Measurements from ENCODE around the gene OGDH.

The OGDH gene

DNA sequence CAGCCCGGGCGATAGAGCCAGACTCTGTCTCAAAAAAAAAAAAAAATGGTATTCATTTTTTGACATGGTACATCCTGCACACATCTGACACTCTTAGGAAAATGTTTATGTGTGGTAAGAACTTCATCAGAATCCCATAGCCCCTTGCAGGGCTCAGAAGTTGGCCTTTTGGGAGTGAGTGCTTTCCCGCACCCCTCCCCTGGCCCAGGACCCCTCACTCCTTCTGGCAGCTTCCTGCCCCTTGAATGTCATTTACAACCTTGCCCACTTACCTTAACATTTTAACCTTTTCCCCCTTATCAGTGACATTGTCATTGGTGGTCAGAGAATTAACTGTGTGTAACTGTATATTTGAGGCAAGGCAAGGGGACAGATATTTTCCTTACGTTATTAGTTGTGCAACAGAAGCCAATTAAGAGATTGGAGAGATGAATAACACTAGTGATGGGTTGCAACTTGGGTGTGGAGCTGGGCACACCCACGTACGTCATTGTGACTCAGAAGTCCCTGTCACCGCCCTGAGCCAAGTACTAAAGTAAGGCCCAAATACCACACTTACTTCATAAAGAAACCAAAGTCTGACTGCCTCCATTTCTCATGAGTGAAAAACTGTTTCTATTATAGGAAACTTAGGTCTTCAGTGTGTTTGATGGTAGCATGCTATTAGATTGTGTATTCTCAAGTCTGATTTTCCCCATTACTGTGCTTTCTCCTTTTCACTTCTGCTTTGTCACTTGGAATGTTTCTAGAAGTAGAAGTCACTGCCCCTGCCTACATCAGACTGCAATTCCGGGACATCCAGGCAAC is 31.6 kb downstream of the OGDH start:
- no peak for DNase-seq (ENCODE audit: low read depth)

DNA sequence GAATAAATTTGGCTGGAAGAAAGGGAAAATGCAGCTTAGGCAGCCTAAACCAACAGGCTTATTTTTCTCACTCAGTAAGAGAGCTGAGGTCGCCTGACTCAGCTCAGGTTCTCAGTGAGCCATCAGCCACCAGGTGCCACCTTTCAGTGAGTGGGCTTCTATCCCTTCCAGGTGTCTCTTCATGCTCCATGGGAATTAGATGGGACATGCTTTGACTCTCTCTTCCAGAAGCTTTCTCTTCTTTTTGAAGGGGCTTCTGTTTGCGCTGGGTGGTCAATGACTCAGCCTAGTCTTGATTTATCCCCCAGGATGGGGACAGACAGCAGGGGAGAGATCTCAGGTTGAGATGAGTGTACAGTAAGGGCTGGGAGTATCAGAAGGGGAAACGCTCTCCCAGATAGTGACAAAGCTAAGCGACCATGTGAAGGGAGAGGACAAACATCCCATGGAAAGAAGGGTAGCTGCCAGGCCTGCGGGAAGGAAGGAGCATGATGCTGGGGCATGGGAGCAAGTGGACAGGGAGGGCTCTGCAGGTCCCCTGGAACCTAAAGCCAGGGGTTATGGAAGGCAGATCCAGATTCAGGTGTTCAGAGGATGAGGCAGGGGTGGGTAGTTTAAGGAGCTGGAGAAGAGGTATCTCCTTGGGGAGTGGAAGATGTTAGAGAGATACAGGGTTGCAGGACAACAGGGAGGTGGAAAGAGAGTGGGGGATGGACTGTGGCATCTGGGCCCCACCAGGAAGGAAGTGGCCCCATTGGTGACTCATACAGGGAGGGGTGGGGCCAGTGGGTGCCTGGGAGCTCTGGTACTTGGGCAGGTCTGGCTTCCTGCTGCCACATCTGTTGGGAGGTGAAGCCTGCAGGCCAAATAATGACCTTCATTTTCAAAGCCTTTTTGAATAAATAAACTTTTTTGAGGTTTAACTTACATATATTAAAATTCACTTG is 32.5 kb downstream of the OGDH start:
- DNase-seq (ENCODE audit: low read depth): peak; percentile 41

DNA sequence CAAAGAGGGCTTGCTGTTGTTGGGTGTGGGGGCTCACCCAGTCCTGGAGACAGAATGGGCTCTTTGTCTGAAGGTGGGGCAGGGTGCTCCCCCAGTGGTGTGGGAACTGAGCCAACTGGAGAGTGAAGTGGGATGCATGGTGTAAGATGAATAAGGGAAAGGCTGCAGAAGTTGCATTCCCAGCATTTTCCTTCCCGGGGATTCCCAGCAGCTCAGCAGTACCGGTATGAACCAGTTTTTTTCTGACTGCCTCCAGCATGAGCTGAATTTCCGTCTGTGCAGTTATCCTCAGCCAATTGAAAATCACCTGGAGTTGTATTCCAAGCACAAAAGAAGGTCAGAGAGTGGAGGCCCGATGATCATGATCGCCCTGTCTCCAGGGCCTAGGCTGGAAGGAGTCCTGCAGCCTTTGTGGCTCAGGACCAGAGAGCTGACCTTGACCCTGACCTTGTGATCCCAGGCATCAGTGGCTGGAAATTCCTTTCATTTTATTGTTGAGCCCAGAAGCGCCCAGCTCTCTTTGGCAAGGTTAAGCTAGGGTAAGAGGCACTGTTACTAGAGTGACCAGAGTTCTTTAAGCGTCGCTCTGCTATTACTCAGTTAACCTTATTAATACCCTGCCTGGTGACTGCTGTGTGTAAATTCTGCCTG is 33.4 kb downstream of the OGDH start:
- no peak for DNase-seq (ENCODE audit: low read depth)

DNA sequence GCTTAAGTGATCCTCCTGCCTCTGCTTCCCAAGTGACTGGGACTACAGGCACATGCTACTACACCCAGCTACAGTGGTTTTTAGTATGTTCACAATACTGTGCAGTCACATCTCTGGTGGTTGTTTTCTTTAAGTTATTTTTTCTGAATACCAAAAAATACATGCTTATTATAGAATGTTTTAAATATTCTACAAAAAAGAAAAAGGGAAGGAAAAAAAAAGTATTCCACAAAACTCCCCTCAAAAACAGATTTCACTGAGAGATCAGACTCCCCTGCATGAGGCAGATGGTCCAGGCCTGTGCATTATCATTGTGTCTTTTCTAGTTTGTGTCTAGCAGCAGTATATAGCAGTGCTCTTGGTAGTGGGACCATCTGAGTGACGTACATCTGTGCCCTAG is 36.8 kb downstream of the OGDH start:
- DNase-seq (ENCODE audit: low read depth): no peak

DNA sequence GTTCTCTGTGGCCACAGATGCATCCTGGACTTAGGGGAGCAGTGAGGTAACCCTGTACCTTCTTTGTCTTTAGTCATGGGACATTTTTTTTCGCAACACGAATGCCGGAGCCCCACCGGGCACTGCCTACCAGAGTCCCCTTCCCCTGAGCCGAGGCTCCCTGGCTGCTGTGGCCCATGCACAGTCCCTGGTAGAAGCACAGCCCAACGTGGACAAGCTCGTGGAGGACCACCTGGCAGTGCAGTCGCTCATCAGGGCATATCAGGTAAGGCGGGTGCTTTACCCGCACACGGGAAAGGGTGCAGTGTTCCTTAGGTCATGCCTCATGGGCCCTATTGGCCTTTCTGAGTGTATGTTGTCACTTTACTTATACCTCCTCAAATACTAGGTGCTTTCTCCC is 38.8 kb downstream of the OGDH start:
- no peak for DNase-seq (ENCODE audit: low read depth)

DNA sequence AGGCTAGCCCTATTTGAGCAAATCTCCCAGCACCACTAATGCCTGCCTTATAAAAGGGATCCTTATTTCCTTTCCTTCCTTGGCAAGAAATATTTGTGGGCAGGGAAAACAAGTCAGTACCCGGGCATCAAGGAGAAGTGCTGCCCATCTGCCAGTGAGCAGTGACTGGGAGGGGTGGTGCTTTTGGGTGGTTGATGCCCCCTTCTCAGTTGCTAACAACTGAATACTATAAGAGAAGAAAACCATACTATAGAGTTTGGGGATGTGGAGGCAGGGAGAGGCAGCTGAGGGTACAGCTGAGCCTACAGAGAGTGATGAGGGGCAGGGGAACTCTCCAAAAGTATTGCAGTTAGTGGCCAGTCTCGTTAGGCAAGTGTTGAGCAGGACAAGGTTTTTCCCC is 39.3 kb downstream of the OGDH start:
- DNase-seq (ENCODE audit: low read depth): no peak

DNA sequence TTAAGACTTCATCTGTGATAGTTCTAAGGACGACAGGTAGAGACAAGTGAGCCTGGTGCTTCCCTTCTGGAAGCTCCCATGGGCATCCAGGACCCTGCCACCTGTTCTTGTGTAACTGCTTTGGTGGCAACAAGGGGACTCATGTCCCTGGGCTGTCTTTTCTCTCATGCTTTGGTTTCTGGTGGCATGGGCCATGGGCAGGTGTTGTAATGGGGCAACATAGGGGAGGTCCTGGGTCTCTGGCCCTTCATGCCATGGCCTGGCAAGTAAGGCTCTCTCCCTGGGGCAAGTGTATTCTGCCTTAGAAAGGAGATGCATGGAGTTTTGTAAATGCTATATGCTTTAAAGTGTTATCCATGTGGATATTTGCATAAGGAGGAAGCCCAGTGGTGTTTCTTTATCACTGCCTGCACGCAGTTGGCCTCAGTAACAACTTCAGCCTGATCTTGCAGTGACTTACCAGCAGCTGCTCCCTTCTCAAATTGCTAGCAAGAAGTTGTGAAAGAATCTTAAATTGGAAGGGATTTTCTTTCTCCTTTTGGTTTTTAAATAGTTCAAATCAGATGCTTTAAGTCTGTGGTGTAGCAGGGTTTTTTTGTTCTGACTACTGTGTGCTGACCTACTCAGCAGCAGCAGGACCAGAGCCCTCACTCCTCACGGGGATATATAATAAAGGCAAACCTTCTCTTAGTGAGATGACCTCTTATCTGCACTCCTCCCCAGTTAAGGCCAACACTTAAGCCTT is 39.9 kb downstream of the OGDH start:
- no peak for DNase-seq (ENCODE audit: low read depth)

DNA sequence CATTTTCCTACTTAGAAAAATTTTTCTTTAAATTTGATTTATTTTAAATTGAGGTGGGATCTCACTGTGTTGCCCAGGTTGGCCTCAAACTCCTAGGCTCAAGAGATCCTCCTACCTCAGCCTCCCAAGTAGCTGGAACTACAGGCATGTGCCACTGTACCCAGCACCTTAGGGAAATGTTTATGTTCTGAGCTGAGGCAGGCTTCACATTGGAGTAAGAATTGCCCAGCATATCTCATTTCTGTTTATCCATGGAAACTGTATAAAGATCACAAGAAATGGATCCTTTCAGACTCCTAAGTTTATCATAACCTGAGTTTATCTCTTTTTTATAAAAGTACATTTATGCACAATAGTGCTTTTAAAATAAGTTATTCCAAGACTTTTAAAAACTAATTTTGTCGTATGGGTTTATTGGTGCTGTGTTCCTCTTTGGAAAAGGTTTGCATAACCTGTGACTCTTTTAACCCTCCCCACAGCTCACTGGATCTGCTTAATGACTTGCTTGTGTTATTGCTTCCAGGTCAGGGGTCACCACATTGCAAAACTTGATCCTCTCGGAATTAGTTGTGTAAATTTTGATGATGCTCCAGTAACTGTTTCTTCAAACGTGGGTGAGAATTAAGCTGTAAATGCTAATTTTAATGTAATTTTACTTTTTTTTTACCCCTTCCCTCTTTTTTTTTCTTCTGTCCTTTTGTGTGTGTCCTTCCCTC is 40.7 kb downstream of the OGDH start:
- no peak for DNase-seq (ENCODE audit: low read depth)

DNA sequence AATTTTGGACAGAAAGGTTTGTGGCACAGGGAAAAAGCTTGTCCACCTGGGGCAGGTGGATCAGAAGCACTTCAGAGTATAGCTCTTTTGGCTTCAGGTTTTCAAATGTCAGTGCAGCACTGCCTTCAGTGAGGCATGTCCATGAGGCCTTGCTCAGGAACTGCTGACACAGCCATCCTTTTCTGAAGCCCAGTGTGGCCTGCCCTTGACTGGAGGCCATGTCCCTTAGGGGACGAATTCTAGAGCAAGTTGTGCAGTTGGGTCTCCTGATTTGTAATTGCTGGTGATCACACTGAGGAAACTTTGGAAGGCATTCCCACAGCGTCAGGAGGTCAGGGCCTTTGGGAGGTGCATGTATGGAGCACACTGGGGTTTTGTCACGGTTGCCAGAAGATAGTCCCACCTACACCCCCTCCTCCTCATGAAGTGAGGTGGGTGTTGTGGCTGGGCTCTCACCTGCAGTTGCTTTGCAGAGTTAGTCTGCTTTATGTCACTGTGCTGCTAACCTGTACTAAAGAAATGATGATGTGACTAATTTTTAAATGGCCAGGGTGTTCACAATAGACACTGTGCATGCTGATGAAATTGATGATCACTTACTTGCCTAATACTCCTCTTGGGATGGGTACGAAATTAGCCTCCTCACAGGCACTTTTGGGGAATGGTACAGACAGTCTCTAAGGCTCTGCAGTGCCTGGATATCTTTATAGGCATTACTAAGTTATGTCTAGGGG is 41.7 kb downstream of the OGDH start:
- DNase-seq (ENCODE audit: low read depth): no peak

DNA sequence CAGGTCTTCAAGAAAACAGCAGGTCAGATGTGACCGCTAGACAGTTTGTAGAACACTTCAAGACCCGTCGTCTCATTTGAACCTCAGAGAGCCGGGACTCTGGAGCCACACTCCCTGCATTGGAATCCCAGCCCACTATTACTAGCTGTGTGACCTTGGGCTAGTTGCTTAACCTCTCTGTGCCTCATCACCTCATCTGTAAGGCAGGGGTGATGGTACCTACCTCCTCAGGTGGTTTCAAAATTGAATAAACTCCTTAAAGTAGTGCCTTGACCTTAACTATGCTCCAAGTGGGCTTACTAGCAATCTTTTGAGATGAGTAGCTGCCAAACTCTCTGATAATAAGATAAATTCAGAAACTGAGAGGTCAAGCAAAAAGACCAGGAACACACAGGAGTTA is 43.8 kb downstream of the OGDH start:
- no peak for DNase-seq (ENCODE audit: low read depth)

DNA sequence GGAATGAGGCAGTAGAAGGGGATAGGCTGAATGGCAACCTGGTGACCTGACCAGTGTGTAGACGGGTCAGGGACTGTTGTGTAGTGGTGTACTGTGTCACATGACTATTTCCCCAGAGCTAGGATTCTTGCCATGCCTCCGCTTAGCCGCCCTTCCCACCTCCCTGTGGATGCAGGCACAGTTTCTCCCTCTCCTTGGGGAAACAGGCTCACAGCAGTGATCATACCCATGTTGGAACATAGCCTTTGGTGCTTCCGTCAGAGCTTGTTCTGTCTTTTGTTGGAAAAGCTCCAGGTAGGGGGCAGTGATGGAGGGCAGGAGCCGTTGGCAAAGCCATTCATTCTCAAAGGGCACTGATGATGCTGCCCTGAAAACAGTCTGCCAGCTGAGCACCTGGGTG is 44.3 kb downstream of the OGDH start:
- DNase-seq (ENCODE audit: low read depth): no peak

DNA sequence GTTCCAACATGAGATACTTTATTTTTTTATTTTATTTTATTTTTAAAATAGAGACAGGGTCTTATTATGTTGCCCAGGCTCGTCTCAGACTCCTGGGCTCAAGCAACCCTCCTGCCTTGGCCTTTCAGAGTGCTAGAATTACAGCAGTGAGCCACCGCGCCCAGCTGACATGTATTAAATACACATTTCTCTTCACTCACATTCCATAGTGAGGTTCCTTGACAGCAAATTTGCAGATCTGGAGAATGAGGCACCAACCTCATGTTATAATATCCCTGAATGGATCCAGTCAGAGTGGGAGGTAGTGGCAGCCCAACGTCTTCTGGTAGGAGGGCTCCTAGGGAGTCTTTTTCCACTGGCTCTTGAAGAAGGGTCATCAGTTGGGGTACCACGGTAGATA is 46.1 kb downstream of the OGDH start:
- DNase-seq (ENCODE audit: low read depth): no peak

DNA sequence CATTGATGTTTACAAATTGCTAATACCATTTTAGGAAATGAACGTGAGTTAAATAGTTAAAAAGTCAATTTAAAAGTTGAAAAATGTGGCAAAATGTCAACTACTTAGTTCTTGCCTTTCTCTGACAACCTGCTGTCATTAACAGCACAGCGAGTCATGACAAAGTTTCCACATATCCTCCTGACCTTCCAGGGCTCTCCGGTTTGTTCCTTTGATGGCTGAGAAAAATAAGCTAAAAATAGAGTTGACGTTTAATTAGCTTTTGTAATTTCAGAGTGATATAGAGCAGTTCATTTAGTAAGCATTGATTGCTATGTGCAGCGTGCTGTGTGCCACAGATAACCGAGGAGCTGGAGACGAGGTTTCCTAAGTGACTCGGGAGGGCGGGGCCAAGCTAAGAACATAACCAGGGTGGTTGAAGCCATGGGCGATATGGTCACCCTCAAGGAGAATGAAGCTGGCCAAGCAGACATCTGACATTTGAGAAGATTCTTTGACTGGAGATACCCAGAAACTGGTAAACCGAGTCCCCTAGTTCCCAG is 47.9 kb downstream of the OGDH start:
- DNase-seq (ENCODE audit: low read depth): no peak

DNA sequence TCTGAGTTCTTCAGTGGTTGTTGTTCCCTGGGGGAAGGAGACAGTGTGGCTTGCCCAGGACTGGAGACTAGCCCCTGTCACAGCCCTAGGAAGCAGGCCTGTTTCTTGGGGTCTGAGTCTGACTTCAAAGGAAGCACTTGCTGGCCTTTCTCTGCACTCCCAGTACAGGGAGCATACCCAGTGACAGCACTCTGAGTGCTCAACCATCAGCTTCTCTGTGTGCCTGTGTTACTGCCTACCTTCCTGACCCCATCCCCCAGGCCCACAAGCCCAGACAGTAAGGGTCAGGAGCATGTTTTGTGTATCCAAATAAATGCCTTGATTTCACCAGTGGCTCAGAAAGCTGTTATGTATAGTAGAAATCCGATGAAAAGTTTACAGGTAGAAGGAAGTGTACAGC is 48.9 kb downstream of the OGDH start:
- DNase-seq (ENCODE audit: low read depth): no peak

DNA sequence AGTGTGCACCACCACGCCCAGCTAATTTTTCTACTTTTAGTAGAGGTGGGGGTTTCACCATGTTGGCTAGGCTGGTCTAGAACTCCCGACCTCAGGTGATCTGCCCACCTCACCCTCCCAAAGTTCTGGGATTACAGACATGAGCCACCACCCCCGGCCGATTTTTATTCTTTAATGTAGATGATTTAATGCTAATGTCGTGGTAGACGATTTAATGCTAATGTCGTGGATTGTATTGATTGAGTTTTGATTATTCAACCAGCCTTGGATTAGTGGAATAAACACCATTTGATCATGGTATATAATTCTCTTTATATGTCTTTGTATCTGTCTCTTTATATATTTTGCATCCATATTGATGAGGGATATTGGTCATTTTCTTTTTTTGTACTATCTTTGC is 52.6 kb downstream of the OGDH start:
- no peak for DNase-seq (ENCODE audit: low read depth)

DNA sequence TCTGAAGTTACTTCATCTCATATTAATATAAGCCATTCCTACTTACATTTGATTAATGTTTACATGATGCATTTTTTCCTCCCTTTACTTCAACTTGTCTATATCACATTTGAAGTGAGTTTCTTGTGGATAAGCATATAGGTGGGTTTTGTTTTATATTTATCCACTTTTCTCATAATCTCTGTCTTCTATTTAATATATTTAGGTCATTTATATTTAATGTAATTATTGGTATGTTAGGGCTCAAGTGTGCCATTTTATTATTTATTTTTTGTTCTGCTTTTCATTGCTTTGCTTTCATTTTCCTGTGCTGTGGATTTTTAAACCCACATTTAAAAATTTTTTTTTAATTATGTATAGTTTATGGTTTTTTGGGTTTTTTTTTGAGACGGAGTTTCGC is 54.8 kb downstream of the OGDH start:
- no peak for DNase-seq (ENCODE audit: low read depth)

DNA sequence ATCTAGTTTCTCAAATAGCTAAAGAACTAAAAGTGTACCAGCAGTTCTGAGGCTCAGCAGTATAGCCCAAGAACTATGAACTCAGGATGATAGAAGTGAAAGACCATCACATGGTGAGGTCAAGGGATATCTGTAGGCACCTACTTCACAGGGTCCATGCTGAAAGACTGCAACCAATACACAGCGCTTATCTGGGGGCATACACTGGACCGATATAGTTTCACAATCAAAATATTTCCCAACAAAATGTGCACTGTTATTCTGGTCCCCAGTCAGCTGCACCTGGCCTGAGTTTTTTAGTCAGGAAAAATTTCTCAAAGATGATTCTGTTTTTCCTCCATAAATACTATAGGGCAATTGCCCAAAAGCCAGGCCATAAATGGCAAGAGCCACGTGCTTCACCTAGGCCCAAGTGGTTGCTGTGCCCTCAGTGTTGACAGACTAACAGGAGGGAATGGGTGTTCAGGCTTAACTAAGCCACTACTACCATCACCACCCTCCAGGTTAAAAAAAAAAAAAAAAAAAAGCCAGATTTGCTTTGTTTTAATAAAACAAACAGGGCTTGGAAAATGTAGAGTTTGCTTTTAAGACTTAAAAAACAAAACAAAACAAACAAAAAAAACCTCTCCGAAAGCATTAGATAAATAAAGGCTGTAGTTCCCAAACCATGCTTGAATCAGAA is 58.5 kb downstream of the OGDH start:
- no peak for DNase-seq (ENCODE audit: low read depth)

DNA sequence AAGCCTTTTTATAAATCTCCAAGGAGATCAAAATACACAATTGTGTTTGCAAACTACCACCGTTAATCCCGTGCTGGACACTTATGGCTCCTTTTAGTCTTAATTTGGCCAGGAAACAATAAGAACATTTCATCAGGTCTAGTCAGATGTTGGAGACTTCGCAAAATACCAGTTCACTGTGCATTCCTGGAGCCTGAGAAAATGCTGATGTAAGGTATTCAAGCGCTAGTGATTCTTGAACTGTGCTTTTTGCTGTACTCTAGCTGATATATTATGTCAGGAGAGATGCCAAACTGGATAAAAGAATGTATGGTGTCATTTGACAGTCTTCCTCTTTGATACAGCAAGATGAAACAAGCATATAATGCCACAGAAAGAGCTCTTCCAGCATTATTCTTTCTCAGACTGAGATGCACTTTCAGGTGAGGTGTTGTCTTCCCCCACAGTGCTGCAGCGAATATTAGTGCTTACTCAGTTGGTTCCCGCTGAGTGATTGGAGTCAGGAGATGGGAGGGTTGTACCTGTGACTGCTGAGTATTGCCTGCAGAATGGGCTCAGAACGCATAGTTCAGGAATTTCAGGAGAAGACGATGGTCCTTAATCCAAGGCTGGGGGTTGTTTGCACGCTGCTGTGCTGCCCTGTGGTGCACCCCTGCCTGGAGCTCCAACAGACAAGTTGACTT is 59.2 kb downstream of the OGDH start:
- DNase-seq (ENCODE audit: low read depth): no peak

DNA sequence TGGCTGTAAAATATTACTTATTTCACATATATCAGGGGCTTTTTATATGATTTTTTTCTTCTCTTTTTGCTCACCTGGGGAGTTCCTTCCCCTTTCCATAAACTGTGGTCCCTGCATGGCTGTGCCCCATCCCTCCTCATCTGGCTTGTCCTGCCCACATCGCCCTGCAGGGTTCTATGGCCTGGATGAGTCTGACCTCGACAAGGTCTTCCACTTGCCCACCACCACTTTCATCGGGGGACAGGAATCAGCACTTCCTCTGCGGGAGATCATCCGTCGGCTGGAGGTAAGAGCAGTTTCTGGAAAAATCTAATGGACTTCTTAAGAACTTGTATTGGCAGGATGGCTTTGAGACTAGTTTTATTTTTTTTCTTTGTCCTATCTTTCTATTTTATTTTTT is 60.1 kb downstream of the OGDH start:
- DNase-seq (ENCODE audit: low read depth): no peak

Data from stimulated activated CD8-positive, alpha-beta memory T cell treated with anti-CD3 and anti-CD28 coated beads, Interleukin-15, amount 100 ng/mL, for 24 hours (primary cell).